ENCODE data around the gene SMG7. TPM values are rescaled to one million over a fixed set of nuclear protein-coding genes. Genes with fewer than 3 reads are reported as not detected.

The SMG7 gene
- total and polyA plus RNA-seq, 9 donors: 21.8 to 65.3 (median 47.2) TPM

- Histone ChIP-seq H3K9me3 (no peaks in the 10 kb centered on the region), H3K27me3 (no peaks in the 10 kb centered on the region), H3K4me1 (ENCODE audit: insufficient read depth) (no peaks in the 10 kb centered on the region), H3K27ac (no peak overlapping the region), H3K4me3 (no peak overlapping the region), H3K36me3 (no peaks in the 10 kb centered on the region)
- WGBS, 3 donors: 98 to 100% (median 100%) methylated on average over 1 of the region's 1 CpG
- DNase-seq: no peak
- no peak for TF ChIP-seq CTCF (IDR thresholded peaks at IDR 0.05)
- TF ChIP-seq POLR2A (IDR thresholded peaks at IDR 0.05): no peak
- TF ChIP-seq EP300 (IDR thresholded peaks at IDR 0.05): no peak
- intact Hi-C loops (cut with DNase I): no loop called here
Observed at GRCh38 chr1:183586455-183586854, 114.2 kb downstream of the SMG7 start.

- no peak overlapping the region for H3K4me3 ChIP-seq
- 93 to 98% (median 97%) methylated on average over 8 of the region's 8 CpGs for WGBS, 3 donors
- H3K36me3 ChIP-seq: no peaks in the 10 kb centered on the region
- H3K27me3 ChIP-seq: no peaks in the 10 kb centered on the region
- no peaks in the 10 kb centered on the region for H3K9me3 ChIP-seq
- H3K4me1 ChIP-seq (ENCODE audit: insufficient read depth): no peaks in the 10 kb centered on the region
- no peak overlapping the region for H3K27ac ChIP-seq
- TF ChIP-seq EP300 (IDR thresholded peaks at IDR 0.05) (no peak), POLR2A (IDR thresholded peaks at IDR 0.05) (no peak), CTCF (IDR thresholded peaks at IDR 0.05) (no peak)
- no peak for DNase-seq
- intact Hi-C loops (cut with DNase I): no loop called here
Observed at GRCh38 chr1:183586926-183587325, 114.6 kb downstream of the SMG7 start.

- Histone ChIP-seq H3K9me3 (no peaks in the 10 kb centered on the region), H3K27me3 (no peaks in the 10 kb centered on the region), H3K4me1 (ENCODE audit: insufficient read depth) (no peaks in the 10 kb centered on the region), H3K27ac (no peak overlapping the region), H3K4me3 (no peak overlapping the region), H3K36me3 (no peaks in the 10 kb centered on the region)
- TF ChIP-seq EP300 (IDR thresholded peaks at IDR 0.05) (no peak), CTCF (IDR thresholded peaks at IDR 0.05) (no peak), POLR2A (IDR thresholded peaks at IDR 0.05) (no peak)
- intact Hi-C loops (cut with DNase I): no loop called here
- no peak for DNase-seq
Observed at GRCh38 chr1:183588827-183589226, 116.5 kb downstream of the SMG7 start.

GRCh38 chr1:183589384-183589783 is 117.1 kb downstream of the SMG7 start:
- Histone ChIP-seq H3K27ac (no peak overlapping the region), H3K36me3 (no peaks in the 10 kb centered on the region), H3K4me1 (ENCODE audit: insufficient read depth) (no peaks in the 10 kb centered on the region), H3K4me3 (no peak overlapping the region), H3K9me3 (no peaks in the 10 kb centered on the region), H3K27me3 (no peaks in the 10 kb centered on the region)
- DNase-seq: no peak
- intact Hi-C loops (cut with DNase I): no loop called here
- no peak for TF ChIP-seq CTCF (IDR thresholded peaks at IDR 0.05)
- TF ChIP-seq POLR2A (IDR thresholded peaks at IDR 0.05): no peak
- TF ChIP-seq EP300 (IDR thresholded peaks at IDR 0.05): no peak
- WGBS, 3 donors: 90 to 91% (median 90%) methylated on average over 5 of the region's 5 CpGs

GRCh38 chr1:183589874-183590243 is 117.6 kb downstream of the SMG7 start:
- Histone ChIP-seq H3K36me3 (no peaks in the 10 kb centered on the region), H3K4me1 (ENCODE audit: insufficient read depth) (no peaks in the 10 kb centered on the region), H3K4me3 (no peak overlapping the region), H3K9me3 (no peaks in the 10 kb centered on the region), H3K27me3 (no peaks in the 10 kb centered on the region), H3K27ac (no peak overlapping the region)
- 84 to 92% (median 89%) methylated on average over 4 of the region's 4 CpGs for WGBS, 3 donors
- no peak for TF ChIP-seq POLR2A (IDR thresholded peaks at IDR 0.05)
- intact Hi-C loops (cut with DNase I): no loop called here
- DNase-seq: no peak
